ENCODE data around the gene RORB. TPM values are rescaled to one million over a fixed set of nuclear protein-coding genes. Genes with fewer than 3 reads are reported as not detected.

The RORB gene
- total RNA-seq, 1 experiment from 2014 or later: 0.13 TPM

DNA sequence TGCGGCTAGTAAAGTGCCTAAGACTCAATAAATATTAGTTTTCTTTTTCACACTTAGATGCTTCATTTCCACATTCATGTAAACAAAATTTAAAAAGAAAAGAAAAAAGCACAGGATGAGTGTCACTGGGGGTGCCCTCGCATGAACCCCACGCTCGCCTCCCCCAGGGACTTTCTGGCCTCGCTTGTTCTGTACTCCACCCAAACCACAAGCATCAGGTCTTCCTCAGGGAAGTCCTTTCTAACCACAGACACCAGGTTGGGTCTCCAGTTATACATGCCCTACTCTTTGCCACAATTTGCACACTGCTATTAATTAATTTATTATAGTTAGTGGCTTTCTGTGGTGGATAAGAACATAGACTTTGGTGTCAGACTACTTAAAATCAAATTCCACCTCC lies 92.4 kb downstream of the RORB start:
- DNase-seq (ENCODE audit: low read depth): no peak

GRCh38 chr9:74595286-74595685 lies 98.2 kb downstream of the RORB start:
- DNase-seq (ENCODE audit: low read depth): no peak

- DNase-seq (ENCODE audit: low read depth): no peak
Observed at GRCh38 chr9:74598874-74599273, 101.7 kb downstream of the RORB start.

- DNase-seq (ENCODE audit: low read depth): peak; percentile 14
Observed at GRCh38 chr9:74609671-74610405, 112.7 kb downstream of the RORB start.

DNA sequence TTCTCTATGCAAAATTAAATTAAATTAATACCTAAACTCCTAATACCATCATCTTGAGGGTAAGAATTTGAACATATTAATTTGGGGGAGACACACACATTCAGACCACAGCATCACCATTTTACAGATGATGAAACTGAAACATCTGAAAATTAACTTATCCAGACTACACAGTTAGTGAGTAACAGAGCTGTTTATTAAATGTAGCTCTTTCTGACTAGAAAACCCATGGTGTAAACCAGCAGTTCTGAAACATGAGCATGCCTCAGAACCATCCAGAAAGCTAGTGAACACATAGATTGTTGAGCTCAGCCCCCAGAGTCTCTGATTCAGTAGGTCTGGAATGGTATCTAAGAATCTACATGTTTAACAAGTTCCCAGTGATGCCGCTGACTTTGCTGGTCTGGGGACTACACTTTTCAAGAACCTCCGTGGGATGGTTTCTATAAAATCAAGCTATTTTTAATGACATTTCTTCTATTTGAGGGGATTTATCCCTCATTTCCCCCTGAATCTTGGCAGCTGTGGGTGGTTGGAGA lies 113.5 kb downstream of the RORB start:
- no peak for DNase-seq (ENCODE audit: low read depth)

DNA sequence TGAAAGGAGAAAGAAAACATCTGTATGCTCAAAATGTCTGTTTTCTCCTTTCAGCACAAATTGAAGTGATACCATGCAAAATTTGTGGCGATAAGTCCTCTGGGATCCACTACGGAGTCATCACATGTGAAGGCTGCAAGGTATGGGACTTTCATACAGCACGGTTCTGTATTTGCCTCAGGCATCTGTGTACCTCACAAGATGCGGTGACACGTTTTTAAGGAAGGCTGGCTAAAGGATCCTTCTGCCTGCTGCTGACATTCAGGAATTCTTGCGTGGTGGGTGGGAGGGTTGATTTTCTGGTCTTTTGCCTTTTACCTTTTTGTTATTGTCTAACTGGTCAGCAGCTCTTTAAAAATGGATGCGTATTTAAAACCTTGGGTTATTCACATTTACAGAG lies 133.1 kb downstream of the RORB start:
- no peak for DNase-seq (ENCODE audit: low read depth)

- no peak for DNase-seq (ENCODE audit: low read depth)
Observed at GRCh38 chr9:74639112-74639511, 142.0 kb downstream of the RORB start.

DNA sequence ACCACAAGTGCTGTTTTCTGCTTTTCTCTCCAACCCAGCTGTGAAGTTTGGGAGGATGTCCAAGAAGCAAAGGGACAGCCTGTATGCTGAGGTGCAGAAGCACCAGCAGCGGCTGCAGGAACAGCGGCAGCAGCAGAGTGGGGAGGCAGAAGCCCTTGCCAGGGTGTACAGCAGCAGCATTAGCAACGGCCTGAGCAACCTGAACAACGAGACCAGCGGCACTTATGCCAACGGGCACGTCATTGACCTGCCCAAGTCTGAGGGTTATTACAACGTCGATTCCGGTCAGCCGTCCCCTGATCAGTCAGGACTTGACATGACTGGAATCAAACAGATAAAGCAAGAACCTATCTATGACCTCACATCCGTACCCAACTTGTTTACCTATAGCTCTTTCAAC lies 145.2 kb downstream of the RORB start:
- no peak for DNase-seq (ENCODE audit: low read depth)

GRCh38 chr9:74643303-74643923 lies 146.3 kb downstream of the RORB start:
- DNase-seq (ENCODE audit: low read depth): no peak

GRCh38 chr9:74644023-74644422 lies 146.9 kb downstream of the RORB start:
- DNase-seq (ENCODE audit: low read depth): no peak

- DNase-seq (ENCODE audit: low read depth): peak; percentile 11
Observed at GRCh38 chr9:74645007-74645639, 148.0 kb downstream of the RORB start.

GRCh38 chr9:74653410-74654080 lies 156.4 kb downstream of the RORB start:
- DNase-seq (ENCODE audit: low read depth): peak; percentile 7

DNA sequence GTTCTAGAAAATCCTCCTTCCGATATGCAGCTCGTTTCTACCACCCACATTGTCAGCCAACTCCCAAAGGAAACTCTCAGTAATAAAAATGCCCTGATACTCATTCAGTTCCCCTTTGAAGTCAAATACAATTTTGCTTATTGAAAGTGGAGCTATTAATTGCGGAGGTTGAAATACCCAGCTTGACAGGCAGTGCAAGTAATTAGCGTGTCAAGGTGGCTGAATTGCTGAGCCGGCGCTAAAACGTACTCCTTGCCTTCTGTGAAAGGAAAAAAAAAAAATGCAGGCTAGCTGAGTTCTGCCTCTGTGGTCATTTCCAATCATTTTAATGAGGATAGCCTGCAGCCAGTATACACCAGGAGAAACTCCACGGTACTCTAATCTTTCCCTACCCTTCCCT lies 165.5 kb downstream of the RORB start:
- DNase-seq (ENCODE audit: low read depth): no peak

- DNase-seq (ENCODE audit: low read depth): peak; percentile 18
Observed at GRCh38 chr9:74663439-74663838, 166.3 kb downstream of the RORB start.

DNA sequence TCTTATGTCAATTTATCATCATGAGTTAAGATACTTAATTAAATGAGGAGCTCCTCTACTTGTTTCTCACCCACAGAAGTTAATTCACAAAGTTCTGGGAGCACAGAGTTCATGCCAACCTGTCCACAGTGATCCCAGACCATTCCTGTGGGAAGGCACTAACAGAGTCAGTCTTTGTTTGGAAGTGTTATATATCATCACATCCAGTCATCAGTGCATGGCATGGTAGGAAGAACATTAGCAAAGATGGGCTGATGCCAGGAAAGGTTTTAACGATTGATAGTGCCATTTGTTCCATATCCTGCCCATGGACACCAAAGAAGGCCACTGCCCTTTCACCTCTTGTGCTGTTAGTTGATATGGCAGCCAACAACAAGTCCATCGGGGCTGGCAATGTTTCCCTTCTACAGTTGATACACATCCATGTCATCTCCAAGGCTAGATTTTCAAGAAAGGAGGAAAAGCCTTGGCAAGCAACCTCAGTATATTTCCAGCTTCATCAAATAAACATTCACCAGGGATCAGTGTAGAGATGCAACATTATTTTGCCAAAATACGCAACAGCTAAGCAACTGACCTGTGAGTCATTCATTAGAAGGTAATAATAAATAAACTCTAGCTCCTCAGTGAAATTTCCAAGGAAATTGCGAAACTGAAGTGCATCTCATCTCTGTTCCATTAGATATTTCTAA lies 169.6 kb downstream of the RORB start:
- DNase-seq (ENCODE audit: low read depth): no peak

GRCh38 chr9:74672237-74672636 lies 175.1 kb downstream of the RORB start:
- DNase-seq (ENCODE audit: low read depth): no peak

DNA sequence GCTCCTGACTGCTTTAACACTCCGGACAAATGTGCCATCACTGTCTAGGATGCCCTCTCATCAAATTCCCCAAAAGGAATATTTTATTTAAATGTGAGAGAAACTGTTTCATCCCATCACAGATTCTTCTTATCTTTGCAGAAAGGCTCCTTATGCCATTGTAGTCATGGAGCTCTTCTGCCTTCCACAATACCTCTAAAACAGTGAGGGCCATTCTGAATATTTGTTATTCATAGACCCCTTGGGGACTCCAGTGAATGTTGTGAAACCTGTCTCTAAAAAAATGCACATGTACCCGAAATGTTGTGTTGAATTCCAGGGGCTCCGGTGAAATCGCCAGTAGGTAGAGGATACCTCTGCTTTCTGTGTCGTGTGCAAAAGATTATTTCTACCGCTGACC lies 176.9 kb downstream of the RORB start:
- DNase-seq (ENCODE audit: low read depth): no peak

DNA sequence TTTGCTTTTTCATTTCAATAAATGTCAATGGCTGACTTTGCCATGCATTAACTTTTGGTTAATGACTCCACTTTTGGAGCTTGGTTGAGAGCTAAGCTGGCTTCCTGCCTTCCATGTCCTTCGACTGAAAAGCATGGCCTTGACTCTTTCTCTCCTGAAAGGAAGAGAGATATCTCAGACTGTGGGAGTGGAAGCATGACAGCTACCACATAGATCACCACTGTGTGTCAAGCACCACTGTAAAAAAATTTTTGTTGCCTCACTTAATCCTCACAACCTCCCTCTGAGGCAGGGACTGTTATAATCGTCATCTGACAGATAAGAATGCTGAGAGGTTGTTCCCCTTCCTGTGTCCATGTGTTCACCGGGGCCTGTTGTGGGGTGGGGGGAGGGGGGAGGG lies 184.8 kb downstream of the RORB start:
- DNase-seq (ENCODE audit: low read depth): no peak

DNA sequence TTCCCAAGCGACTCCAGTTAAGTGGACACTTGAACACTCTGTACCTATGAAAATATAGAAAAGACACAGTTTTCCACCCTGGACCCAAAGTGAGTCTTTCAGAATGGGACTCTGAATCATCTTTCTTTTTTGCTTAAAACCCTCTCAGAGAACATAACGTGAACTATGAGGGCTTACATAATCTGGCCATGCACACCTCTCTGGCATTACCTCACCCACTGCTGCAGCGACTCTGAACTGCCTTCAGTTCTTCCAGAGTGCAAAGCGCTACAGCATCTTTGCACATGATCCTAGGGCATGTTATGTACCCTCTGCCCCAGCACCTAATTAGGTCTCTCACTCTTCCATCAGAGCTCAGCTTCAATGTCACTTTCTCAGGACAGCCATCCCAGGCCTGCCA lies 186.2 kb downstream of the RORB start:
- no peak for DNase-seq (ENCODE audit: low read depth)

DNA sequence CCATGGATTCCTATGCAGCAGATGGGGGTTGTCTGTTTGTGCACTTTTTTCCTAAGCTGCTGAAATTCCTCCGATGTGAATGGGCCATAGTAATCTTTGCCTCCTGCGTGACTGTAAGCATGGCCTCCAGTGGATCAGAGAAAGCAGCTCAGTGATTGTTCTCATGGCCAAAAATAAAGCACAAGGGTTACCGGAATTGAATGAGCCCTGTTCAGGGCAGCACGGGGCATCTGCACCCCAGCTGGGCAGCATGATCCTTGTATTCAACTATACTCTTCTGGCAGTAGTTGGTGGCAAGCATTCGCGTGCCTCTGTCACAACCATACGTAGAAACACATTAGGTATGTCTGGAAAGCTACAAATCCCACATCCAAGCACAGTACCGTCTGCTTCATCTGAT lies 193.9 kb downstream of the RORB start:
- no peak for DNase-seq (ENCODE audit: low read depth)

DNA sequence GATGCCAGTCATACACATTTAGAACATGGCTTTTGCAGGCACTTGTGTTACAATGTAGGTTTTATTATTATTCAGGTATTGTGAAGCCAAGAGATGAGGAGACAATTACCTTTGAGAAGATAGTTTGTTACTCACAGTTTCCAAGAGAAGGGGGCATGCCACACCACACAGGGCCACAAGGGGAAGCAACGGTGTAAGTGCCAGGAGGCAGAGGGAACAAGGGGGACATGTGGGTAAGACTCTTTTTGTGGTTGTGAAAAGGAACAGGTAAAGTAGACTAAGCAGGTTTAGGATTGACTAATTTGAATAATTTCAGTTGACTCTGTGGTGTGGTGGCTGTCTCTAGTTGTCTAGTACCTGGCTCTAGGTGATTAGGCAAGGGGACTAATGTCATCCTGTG lies 199.4 kb downstream of the RORB start:
- DNase-seq (ENCODE audit: low read depth): no peak

Data from HT1080 (cell line).